Epithelial cell of proximal tubule (primary cell): ENCODE data around the gene THRAP3. TPM values are rescaled to one million over a fixed set of nuclear protein-coding genes. Genes with fewer than 3 reads are reported as not detected.

ENCODE experiments used
- DNase-seq: peaks from one replicate; pipeline ENCODE4 v3.0.0-alpha.2; 2011; ENCODE audit warnings: low read depth
- H3K4me3 ChIP-seq: 2 replicates; pipeline ENCODE4 v1.5.1; 2011; ENCODE audit warnings: low read depth, mild to moderate bottlenecking, low read length
- CTCF ChIP-seq: conservative IDR thresholded peaks from 2 replicates; pipeline ENCODE4 v1.5.1; 2012; ENCODE audit warnings: low read depth, mild to moderate bottlenecking, low read length
- total RNA-seq: library from RNA; depleted of rRNA; stranded (reverse); fragments of >200 nt; gene quantifications from 2 replicates; pipeline ENCODE4 v1.2.3, GENCODE V29; 2015

Gene THRAP3
- total RNA-seq, 1 donor from 2014 or later, result 62.9 TPM

- no peak for DNase-seq
- TF ChIP-seq CTCF, result no peak
- peak overlapping the region; percentile 61 for H3K4me3 ChIP-seq
These were observed 82.7 kb downstream of the THRAP3 start for GRCh38 chr1:36306902-36307456.

- no peak for DNase-seq
- peak overlapping the region; percentile 61 for H3K4me3 ChIP-seq
- TF ChIP-seq CTCF, result no peak
These were observed 83.5 kb downstream of the THRAP3 start for GRCh38 chr1:36307601-36308330.

GRCh38 chr1:36309397-36309796 lies 85.2 kb downstream of the THRAP3 start:
- DNase-seq, result no peak
- no peak overlapping the region for H3K4me3 ChIP-seq
- no peak for TF ChIP-seq CTCF

GRCh38 chr1:36320291-36320761 lies 96.1 kb downstream of the THRAP3 start:
- no peak for DNase-seq
- no peak for TF ChIP-seq CTCF
- no peak overlapping the region for H3K4me3 ChIP-seq

- DNase-seq, result no peak
- H3K4me3 ChIP-seq, result no peak overlapping the region
- no peak for TF ChIP-seq CTCF
These were observed 96.5 kb downstream of the THRAP3 start for GRCh38 chr1:36320767-36321118.

- DNase-seq, result no peak
- TF ChIP-seq CTCF, result no peak
- H3K4me3 ChIP-seq, result no peak overlapping the region
These were observed 97.1 kb downstream of the THRAP3 start for GRCh38 chr1:36321119-36321951.
